Stomach (tissue), 4 donors: Measurements from ENCODE around the gene LYPD6B.

ENCODE experiments used
- CTCF ChIP-seq, 7 experiments: fragments of 450-650 bp in 4 of 7; fragments of 200-600 bp in 3 of 7; sonication (generic) in 3 of 7; IDR thresholded peaks; one replicate each; pipeline ENCODE4 v1.5.1; 2016 to 2019; ENCODE audit warnings: antibody characterized with exemption in 7 of 7, control low read depth in 2 of 7, mild to moderate bottlenecking in 1 of 7
- EP300 ChIP-seq: sonication (generic); formaldehyde crosslinking; IDR thresholded peaks from one replicate; pipeline ENCODE4 v1.6.1; 2017; ENCODE audit warnings: antibody characterized with exemption
- POLR2A ChIP-seq, 4 donors: fragments of 450-650 bp; IDR thresholded peaks; one replicate each; pipeline ENCODE4 v1.6.1; 2016; ENCODE audit warnings: antibody characterized with exemption in 4 of 4, control low read depth in 2 of 4, mild to moderate bottlenecking in 1 of 4, moderate library complexity in 1 of 4

GRCh38 chr2:149221898-149222297 is 183.4 kb downstream of the LYPD6B start:
- TF ChIP-seq CTCF (IDR thresholded peaks at IDR 0.05) = no peak
- no peak for TF ChIP-seq EP300
- no peak for TF ChIP-seq POLR2A (IDR thresholded peaks at IDR 0.05)
